ENCODE measurements around the gene RAB39A. TPM values are rescaled to one million over a fixed set of nuclear protein-coding genes. Genes with fewer than 3 reads are reported as not detected.

RAB39A gene
- polyA plus RNA-seq, 2 of the 4 experiments (the other 2 are of a cell fraction) = 0.93 to 1.1 TPM

DNA sequence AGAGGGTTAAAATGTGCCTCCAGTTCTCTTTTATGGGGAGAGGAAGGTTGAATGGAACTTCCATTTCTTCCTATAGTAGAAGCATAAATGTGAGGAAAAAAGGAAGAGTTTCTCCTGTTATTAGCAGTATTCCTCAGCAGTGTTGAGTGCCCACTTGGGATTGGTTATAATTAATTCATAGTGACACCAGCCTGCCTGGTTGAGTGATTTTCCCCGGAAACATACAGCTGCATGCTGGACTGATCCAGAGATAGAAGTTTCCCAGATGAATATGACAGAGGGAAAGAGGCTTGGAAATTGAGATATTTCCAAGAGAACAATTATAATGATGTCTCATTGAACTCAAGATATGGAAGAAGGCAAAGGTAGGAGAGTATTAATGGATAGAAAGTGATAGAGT, 28.3 kb downstream of the RAB39A start:
- Histone ChIP-seq H3K4me1 (no peaks in the 10 kb centered on the region), H3K9me3 (no peaks in the 10 kb centered on the region), H3K4me3 (no peak overlapping the region), H3K27ac (no peak overlapping the region), H3K4me2 (no peak overlapping the region)
- ChIA-PET POLR2A (no interaction called here), CTCF (no interaction called here)
- WGBS (ENCODE audit: missing lambda C conversion rate) = 91% methylated on average over 1 of the region's 1 CpG
- FAIRE-seq (no peak), ATAC-seq (no peak), DNase-seq (ENCODE audit: low read depth in 1 of 2, low spot score in 1 of 2) (no peak)
- TF ChIP-seq HDAC2 (IDR thresholded peaks at IDR 0.05) (no peak), TP53 (CRISPR knock-in tag; IDR thresholded peaks at IDR 0.05) (no peak)

DNA sequence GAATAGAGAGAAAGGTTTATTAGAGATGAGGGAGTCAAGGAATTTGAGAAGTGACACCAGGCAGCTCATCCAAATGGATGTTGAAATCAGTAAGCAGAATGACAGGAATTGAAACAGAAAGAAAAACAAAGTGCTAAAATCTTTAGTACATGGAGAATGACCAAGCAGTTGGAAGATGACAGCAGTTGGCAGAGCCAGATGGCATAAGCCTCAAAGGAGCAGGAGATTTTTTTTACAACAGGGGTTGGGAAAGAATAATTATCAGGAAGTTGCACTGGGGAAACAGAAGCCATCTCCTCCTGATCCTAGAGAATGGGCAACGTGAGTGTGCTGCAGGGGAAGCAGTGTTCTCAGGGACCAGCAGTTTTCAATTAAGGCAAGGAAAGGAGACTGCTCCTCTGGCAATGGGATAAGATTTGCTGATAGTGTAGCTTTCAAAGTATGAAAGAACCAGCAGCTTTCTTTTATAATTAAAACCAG, 28.9 kb downstream of the RAB39A start:
- no peak for ATAC-seq
- H3K9me3 ChIP-seq = no peaks in the 10 kb centered on the region
- ChIA-PET CTCF (interaction anchor here (0.6 kb wide), 1 partner anchor 21 kb away, joined by 3 read pairs; no protein-coding TSS in a partner anchor), POLR2A (no interaction called here)
- no peak overlapping the region for H3K4me3 ChIP-seq
- no peak for DNase-seq (ENCODE audit: low read depth in 1 of 2, low spot score in 1 of 2)
- TF ChIP-seq HEYL (CRISPR knock-in tag; IDR thresholded peaks at IDR 0.05) (no peak), ZFP36 (IDR thresholded peaks at IDR 0.05; ENCODE audit: borderline replicate concordance, partially characterized antibody) (no peak), CBX2 (IDR thresholded peaks at IDR 0.05; ENCODE audit: borderline replicate concordance, low read depth) (no peak), RCOR1 (IDR thresholded peaks at IDR 0.05; ENCODE audit: low read depth, low read length) (no peak), CEBPB (IDR thresholded peaks at IDR 0.05) (no peak), JUNB (IDR thresholded peaks at IDR 0.05) (no peak), HOXB5 (CRISPR knock-in tag; IDR thresholded peaks at IDR 0.05) (no peak), MAZ (IDR thresholded peaks at IDR 0.05; ENCODE audit: borderline replicate concordance, low read depth, low read length) (no peak), SREBF2 (IDR thresholded peaks at IDR 0.05) (no peak), GATA3 (IDR thresholded peaks at IDR 0.05; ENCODE audit: borderline replicate concordance) (no peak), ZNF302 (CRISPR knock-in tag; IDR thresholded peaks at IDR 0.05) (no peak), NFE2L2 (conservative IDR thresholded peaks at IDR 0.05; ENCODE audit: low read length) (no peak), TFCP2L1 (CRISPR knock-in tag; IDR thresholded peaks at IDR 0.05) (no peak)
- TF ChIP-seq, protein P1, sequence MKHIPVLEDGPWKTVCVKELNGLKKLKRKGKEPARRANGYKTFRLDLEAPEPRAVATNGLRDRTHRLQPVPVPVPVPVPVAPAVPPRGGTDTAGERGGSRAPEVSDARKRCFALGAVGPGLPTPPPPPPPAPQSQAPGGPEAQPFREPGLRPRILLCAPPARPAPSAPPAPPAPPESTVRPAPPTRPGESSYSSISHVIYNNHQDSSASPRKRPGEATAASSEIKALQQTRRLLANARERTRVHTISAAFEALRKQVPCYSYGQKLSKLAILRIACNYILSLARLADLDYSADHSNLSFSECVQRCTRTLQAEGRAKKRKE (CRISPR knock-in tag; IDR thresholded peaks at IDR 0.05; ENCODE audit: low read depth) = no peak
- TF ChIP-seq, protein P2, sequence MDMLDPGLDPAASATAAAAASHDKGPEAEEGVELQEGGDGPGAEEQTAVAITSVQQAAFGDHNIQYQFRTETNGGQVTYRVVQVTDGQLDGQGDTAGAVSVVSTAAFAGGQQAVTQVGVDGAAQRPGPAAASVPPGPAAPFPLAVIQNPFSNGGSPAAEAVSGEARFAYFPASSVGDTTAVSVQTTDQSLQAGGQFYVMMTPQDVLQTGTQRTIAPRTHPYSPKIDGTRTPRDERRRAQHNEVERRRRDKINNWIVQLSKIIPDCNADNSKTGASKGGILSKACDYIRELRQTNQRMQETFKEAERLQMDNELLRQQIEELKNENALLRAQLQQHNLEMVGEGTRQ (IDR thresholded peaks at IDR 0.05) = no peak
- WGBS (ENCODE audit: missing lambda C conversion rate) = 27% methylated on average over 1 of the region's 1 CpG
- H3K4me2 ChIP-seq = no peak overlapping the region
- FAIRE-seq = no peak
- no peaks in the 10 kb centered on the region for H3K4me1 ChIP-seq
- H3K27ac ChIP-seq = no peak overlapping the region

DNA sequence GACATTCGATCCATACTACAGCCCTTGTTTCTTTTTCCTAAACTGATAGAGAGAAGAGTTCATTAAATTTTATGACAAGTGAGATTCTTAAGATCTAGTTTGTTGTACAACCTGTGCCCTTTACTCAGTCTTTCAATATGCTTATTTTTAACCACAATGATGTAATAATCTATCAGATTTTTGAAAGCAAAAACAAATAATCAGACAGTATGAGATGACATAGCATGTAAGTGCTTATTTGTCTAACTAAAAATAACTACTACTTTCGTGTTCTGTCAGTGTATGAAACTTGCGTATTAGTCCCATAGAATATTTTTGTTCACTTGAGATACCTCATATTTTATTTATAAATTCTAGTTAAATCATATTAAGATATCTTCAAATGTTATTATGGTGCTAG, 33.2 kb downstream of the RAB39A start:
- H3K9me3 ChIP-seq = no peaks in the 10 kb centered on the region
- DNase-seq (ENCODE audit: low read depth in 1 of 2, low spot score in 1 of 2) (no peak), ATAC-seq (no peak), FAIRE-seq (no peak)
- TF ChIP-seq, protein P3, sequence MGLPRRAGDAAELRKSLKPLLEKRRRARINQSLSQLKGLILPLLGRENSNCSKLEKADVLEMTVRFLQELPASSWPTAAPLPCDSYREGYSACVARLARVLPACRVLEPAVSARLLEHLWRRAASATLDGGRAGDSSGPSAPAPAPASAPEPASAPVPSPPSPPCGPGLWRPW (IDR thresholded peaks at IDR 0.05) = no peak
- no peak for TF ChIP-seq ZNF302 (CRISPR knock-in tag; IDR thresholded peaks at IDR 0.05)
- no peak for TF ChIP-seq CHD4 (IDR thresholded peaks at IDR 0.05; ENCODE audit: borderline replicate concordance)
- TF ChIP-seq KDM5A (IDR thresholded peaks at IDR 0.05) = no peak
- no peak for TF ChIP-seq HOXB5 (CRISPR knock-in tag; IDR thresholded peaks at IDR 0.05)
- no peak for TF ChIP-seq KDM1A (IDR thresholded peaks at IDR 0.05; ENCODE audit: low read depth)
- TF ChIP-seq, protein P4, sequence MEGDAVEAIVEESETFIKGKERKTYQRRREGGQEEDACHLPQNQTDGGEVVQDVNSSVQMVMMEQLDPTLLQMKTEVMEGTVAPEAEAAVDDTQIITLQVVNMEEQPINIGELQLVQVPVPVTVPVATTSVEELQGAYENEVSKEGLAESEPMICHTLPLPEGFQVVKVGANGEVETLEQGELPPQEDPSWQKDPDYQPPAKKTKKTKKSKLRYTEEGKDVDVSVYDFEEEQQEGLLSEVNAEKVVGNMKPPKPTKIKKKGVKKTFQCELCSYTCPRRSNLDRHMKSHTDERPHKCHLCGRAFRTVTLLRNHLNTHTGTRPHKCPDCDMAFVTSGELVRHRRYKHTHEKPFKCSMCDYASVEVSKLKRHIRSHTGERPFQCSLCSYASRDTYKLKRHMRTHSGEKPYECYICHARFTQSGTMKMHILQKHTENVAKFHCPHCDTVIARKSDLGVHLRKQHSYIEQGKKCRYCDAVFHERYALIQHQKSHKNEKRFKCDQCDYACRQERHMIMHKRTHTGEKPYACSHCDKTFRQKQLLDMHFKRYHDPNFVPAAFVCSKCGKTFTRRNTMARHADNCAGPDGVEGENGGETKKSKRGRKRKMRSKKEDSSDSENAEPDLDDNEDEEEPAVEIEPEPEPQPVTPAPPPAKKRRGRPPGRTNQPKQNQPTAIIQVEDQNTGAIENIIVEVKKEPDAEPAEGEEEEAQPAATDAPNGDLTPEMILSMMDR (IDR thresholded peaks at IDR 0.05) = no peak
- TF ChIP-seq EHF (CRISPR knock-in tag; IDR thresholded peaks at IDR 0.05) = no peak
- TF ChIP-seq, protein P5, sequence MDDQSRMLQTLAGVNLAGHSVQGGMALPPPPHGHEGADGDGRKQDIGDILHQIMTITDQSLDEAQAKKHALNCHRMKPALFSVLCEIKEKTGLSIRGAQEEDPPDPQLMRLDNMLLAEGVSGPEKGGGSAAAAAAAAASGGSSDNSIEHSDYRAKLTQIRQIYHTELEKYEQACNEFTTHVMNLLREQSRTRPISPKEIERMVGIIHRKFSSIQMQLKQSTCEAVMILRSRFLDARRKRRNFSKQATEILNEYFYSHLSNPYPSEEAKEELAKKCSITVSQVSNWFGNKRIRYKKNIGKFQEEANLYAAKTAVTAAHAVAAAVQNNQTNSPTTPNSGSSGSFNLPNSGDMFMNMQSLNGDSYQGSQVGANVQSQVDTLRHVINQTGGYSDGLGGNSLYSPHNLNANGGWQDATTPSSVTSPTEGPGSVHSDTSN (IDR thresholded peaks at IDR 0.05) = no peak
- TF ChIP-seq FOSL2 (IDR thresholded peaks at IDR 0.05) = no peak
- TF ChIP-seq FOSL2 (CRISPR knock-in tag; IDR thresholded peaks at IDR 0.05) = no peak
- no peak for TF ChIP-seq HDAC2 (IDR thresholded peaks at IDR 0.05)
- TF ChIP-seq MYC (IDR thresholded peaks at IDR 0.05; ENCODE audit: borderline replicate concordance, low read length) = no peak
- ChIA-PET CTCF (no interaction called here), POLR2A (no interaction called here)
- no peaks in the 10 kb centered on the region for H3K4me1 ChIP-seq
- 69% methylated on average over 3 of the region's 3 CpGs for WGBS (ENCODE audit: missing lambda C conversion rate)
- no peak overlapping the region for H3K27ac ChIP-seq
- no peak overlapping the region for H3K4me3 ChIP-seq
- H3K4me2 ChIP-seq = no peak overlapping the region

All from A549 (cell line).